Brain microvascular endothelial cell (primary cell): ENCODE data around the gene DLG2.
"Not testable (repeated sequence)": the region's sequence is repeated elsewhere in the genome, so short reads cannot be mapped to it uniquely, and the experiment has no call there.

ENCODE experiments used
- DNase-seq: peaks from one replicate; pipeline ENCODE4 v3.0.0-alpha.2; 2020
- H3K27ac ChIP-seq: fragments of 250-450 bp; sonication (Bioruptor Pico); 2 replicates; pipeline ENCODE4 v1.5.1; 2020; ENCODE audit warnings: mild to moderate bottlenecking, moderate library complexity
- H3K27me3 ChIP-seq: fragments of 250-450 bp; sonication (Bioruptor Pico); replicated peaks from 2 replicates; pipeline ENCODE4 v1.5.1; 2020; ENCODE audit warnings: mild to moderate bottlenecking
- H3K36me3 ChIP-seq: fragments of 250-450 bp; sonication (Bioruptor Pico); replicated peaks from 2 replicates; pipeline ENCODE4 v1.5.1; 2020; ENCODE audit warnings: mild to moderate bottlenecking
- H3K4me3 ChIP-seq: 2 replicates; pipeline ENCODE4 v1.5.1; 2011; ENCODE audit warnings: low read depth, mild to moderate bottlenecking, control low read depth, low read length, moderate library complexity
- CTCF ChIP-seq: IDR thresholded peaks from 2 replicates; pipeline ENCODE4 v1.5.1; 2011; ENCODE audit warnings: low read depth, mild to moderate bottlenecking, moderate library complexity, low read length, control low read depth, inconsistent platforms; ENCODE audit errors: missing control alignments
- in situ Hi-C: cut with HindIII; loops from 2 replicates; pipeline ENCODE4 v1.10.0; 2017; ENCODE audit warnings: low sequenced_read_pairs, low pct_ligation_motif_present

The DLG2 gene

GRCh38 chr11:84857746-84858145, 769.4 kb downstream of the DLG2 start:
- in situ Hi-C loops: no loop called here
- no peak overlapping the region for H3K27ac ChIP-seq
- no peaks in the 10 kb centered on the region for H3K27me3 ChIP-seq
- DNase-seq: no peak
- TF ChIP-seq CTCF: no peak
- H3K36me3 ChIP-seq: no peaks in the 10 kb centered on the region
- no peak overlapping the region for H3K4me3 ChIP-seq

GRCh38 chr11:84855508-84856245, 771.5 kb downstream of the DLG2 start:
- DNase-seq: peak; percentile 34
- Histone ChIP-seq H3K36me3 (no peaks in the 10 kb centered on the region), H3K27me3 (no peaks in the 10 kb centered on the region), H3K4me3 (no peak overlapping the region), H3K27ac (peak overlapping the region; percentile 64)
- in situ Hi-C loops: no loop called here
- no peak for TF ChIP-seq CTCF

- in situ Hi-C loops: no loop called here
- no peak overlapping the region for H3K4me3 ChIP-seq
- no peaks in the 10 kb centered on the region for H3K27me3 ChIP-seq
- no peak overlapping the region for H3K27ac ChIP-seq
- H3K36me3 ChIP-seq: no peaks in the 10 kb centered on the region
- TF ChIP-seq CTCF: no peak
- DNase-seq: no peak
These were observed 772.7 kb downstream of the DLG2 start for GRCh38 chr11:84854498-84854880.

GRCh38 chr11:84853841-84854497, 773.2 kb downstream of the DLG2 start:
- H3K27ac ChIP-seq: no peak overlapping the region
- DNase-seq: no peak
- in situ Hi-C loops: no loop called here
- H3K27me3 ChIP-seq: no peaks in the 10 kb centered on the region
- no peak for TF ChIP-seq CTCF
- H3K4me3 ChIP-seq: no peak overlapping the region
- H3K36me3 ChIP-seq: no peaks in the 10 kb centered on the region

- no peak overlapping the region for H3K4me3 ChIP-seq
- H3K36me3 ChIP-seq: no peaks in the 10 kb centered on the region
- TF ChIP-seq CTCF: no peak
- no peaks in the 10 kb centered on the region for H3K27me3 ChIP-seq
- H3K27ac ChIP-seq: no peak overlapping the region
- no peak for DNase-seq
- in situ Hi-C loops: no loop called here
These were observed 779.3 kb downstream of the DLG2 start for GRCh38 chr11:84847842-84848241.

GRCh38 chr11:84840201-84840600, 786.9 kb downstream of the DLG2 start:
- in situ Hi-C loops, H3K4me3 ChIP-seq, DNase-seq, H3K36me3 ChIP-seq, H3K27me3 ChIP-seq, H3K27ac ChIP-seq: not testable (repeated sequence)
